Measurements from ENCODE around the gene BMPER. TPM values are rescaled to one million over a fixed set of nuclear protein-coding genes. Genes with fewer than 3 reads are reported as not detected.

Gene BMPER
- total and polyA plus RNA-seq, 2 experiments from 2014 or later = 40.5 to 97.3 TPM

DNA sequence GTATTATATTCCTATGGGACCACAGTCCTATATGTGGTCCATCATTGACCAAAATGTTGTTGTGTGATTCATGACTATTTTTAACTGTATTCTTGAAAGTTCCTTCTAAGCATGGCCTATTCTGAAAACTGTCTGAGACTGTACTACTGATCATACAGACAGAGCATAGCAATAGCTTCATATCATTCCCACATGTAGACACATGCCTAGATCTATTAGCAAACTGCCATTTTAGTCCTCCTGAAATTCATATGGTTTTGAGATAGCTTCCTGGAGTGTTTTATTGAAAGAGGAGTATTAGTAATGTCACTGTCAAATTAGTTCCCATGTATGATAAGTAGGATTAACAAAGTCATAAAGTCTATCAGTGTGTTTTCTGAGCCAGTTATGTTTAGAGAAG, 157.5 kb downstream of the BMPER start:
- TF ChIP-seq EZH2 (IDR thresholded peaks at IDR 0.05; ENCODE audit: insufficient read depth, poor library complexity, severe bottlenecking) (no peak), EZH2phosphoT487 (IDR thresholded peaks at IDR 0.05; ENCODE audit: insufficient read depth, low read depth) (no peak)
- Histone ChIP-seq H3K27ac (peak overlapping the region; percentile 86), H3K4me3 (no peak overlapping the region), H2AFZ (no peak overlapping the region), H3K4me1 (ENCODE audit: insufficient read depth) (peaks cover 47% of the 10 kb centered on the region), H3K4me2 (ENCODE audit: unreplicated experiment) (no peak overlapping the region), H3F3A (ENCODE audit: insufficient read depth) (peaks cover 55% of the 10 kb centered on the region), H3K9me2 (ENCODE audit: insufficient read depth) (no peaks in the 10 kb centered on the region), H4K20me1 (ENCODE audit: insufficient read depth) (no peaks in the 10 kb centered on the region), H3K79me2 (ENCODE audit: insufficient read depth) (no peaks in the 10 kb centered on the region), H3K36me3 (ENCODE audit: low read depth) (peaks cover 54% of the 10 kb centered on the region), H3K9ac (no peak overlapping the region), H3K9me3 (ENCODE audit: low read depth) (no peaks in the 10 kb centered on the region), H3K27me3 (replicated peaks; ENCODE audit: insufficient read depth) (no peaks in the 10 kb centered on the region)
- no peak for DNase-seq
- in situ Hi-C loops (cut with MboI) = no loop called here

DNA sequence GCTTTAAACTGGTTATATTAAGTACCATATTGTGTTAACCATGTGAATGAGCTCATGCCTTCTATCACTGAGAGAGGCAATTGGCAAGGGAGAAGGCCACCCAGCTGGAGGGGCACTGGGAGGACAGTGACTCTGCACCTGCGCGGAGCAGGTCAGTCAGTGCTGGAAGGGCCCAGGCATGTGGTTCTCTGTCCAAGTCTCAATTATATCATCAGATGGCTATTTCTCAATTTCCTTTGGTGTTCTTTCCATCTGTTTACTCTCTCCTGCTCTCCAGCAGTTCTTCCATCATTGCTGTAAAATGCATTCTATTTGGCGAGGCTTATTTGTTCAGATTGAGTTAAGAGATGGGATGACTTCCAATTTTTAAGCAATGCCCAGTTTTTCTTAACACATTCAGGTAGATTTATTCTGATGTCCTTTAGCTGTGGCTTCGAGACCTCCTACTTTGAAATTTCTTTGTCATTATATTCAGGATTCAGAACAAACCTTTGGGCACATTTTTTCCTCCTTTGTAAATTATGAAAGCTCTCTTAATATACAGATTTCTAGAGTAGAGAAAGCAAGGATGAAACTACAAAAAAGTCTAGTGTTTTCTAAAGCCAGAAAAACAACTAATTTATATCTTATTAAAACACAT, 159.3 kb downstream of the BMPER start:
- Histone ChIP-seq H2AFZ (no peak overlapping the region), H4K20me1 (ENCODE audit: insufficient read depth) (no peaks in the 10 kb centered on the region), H3K4me1 (ENCODE audit: insufficient read depth) (peaks cover 33% of the 10 kb centered on the region), H3K27me3 (replicated peaks; ENCODE audit: insufficient read depth) (no peaks in the 10 kb centered on the region), H3K9me3 (ENCODE audit: low read depth) (no peaks in the 10 kb centered on the region), H3K27ac (no peak overlapping the region), H3K36me3 (ENCODE audit: low read depth) (peaks cover 54% of the 10 kb centered on the region), H3K79me2 (ENCODE audit: insufficient read depth) (no peaks in the 10 kb centered on the region), H3K9ac (no peak overlapping the region), H3F3A (ENCODE audit: insufficient read depth) (peaks cover 46% of the 10 kb centered on the region), H3K4me3 (no peak overlapping the region), H3K4me2 (ENCODE audit: unreplicated experiment) (no peak overlapping the region), H3K9me2 (ENCODE audit: insufficient read depth) (no peaks in the 10 kb centered on the region)
- no peak for DNase-seq
- no peak for TF ChIP-seq EZH2phosphoT487 (IDR thresholded peaks at IDR 0.05; ENCODE audit: insufficient read depth, low read depth)
- no peak for TF ChIP-seq EZH2 (IDR thresholded peaks at IDR 0.05; ENCODE audit: insufficient read depth, poor library complexity, severe bottlenecking)
- in situ Hi-C loops (cut with MboI) = no loop called here
- WGBS, 2 experiments (ENCODE audit: low coverage in 1 of 2, low lambda C conversion rate in 2 of 2, missing lambda C conversion rate in 2 of 2) = 94 to 97% methylated on average over 4 of the region's 4 CpGs

DNA sequence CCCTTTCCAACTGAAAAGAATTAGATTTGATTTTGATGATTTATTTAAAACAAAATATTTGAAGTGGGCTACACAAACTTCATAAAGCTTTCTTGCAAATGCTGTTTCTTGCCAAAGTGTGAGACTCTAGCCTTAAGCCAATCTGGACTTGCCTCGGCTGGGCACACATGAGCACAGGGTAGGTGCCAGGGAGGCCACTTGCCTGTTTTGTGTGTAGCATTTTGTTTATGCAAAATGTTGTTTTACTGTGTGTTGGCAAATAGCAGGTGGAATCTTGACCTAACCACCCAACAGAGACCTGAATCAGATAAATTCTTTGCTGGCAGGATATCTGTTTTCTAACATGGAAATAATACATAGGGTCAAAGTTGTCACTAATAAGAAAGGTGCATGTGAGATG, 161.1 kb downstream of the BMPER start:
- H3K4me3 ChIP-seq = no peak overlapping the region
- H3K79me2 ChIP-seq (ENCODE audit: insufficient read depth) = no peaks in the 10 kb centered on the region
- no peaks in the 10 kb centered on the region for H3K9me2 ChIP-seq (ENCODE audit: insufficient read depth)
- peaks cover 34% of the 10 kb centered on the region for H3K4me1 ChIP-seq (ENCODE audit: insufficient read depth)
- H3K36me3 ChIP-seq (ENCODE audit: low read depth) = peaks cover 61% of the 10 kb centered on the region
- H3F3A ChIP-seq (ENCODE audit: insufficient read depth) = peaks cover 46% of the 10 kb centered on the region
- H4K20me1 ChIP-seq (ENCODE audit: insufficient read depth) = no peaks in the 10 kb centered on the region
- H3K9me3 ChIP-seq (ENCODE audit: low read depth) = no peaks in the 10 kb centered on the region
- TF ChIP-seq EZH2phosphoT487 (IDR thresholded peaks at IDR 0.05; ENCODE audit: insufficient read depth, low read depth) (no peak), EZH2 (IDR thresholded peaks at IDR 0.05; ENCODE audit: insufficient read depth, poor library complexity, severe bottlenecking) (no peak)
- H2AFZ ChIP-seq = no peak overlapping the region
- H3K27me3 ChIP-seq (replicated peaks; ENCODE audit: insufficient read depth) = no peaks in the 10 kb centered on the region
- H3K4me2 ChIP-seq (ENCODE audit: unreplicated experiment) = no peak overlapping the region
- 97 to 100% methylated on average over 1 of the region's 1 CpG for WGBS, 2 experiments (ENCODE audit: low coverage in 1 of 2, low lambda C conversion rate in 2 of 2, missing lambda C conversion rate in 2 of 2)
- no peak overlapping the region for H3K27ac ChIP-seq
- no peak for DNase-seq
- in situ Hi-C loops (cut with MboI) = no loop called here
- no peak overlapping the region for H3K9ac ChIP-seq

DNA sequence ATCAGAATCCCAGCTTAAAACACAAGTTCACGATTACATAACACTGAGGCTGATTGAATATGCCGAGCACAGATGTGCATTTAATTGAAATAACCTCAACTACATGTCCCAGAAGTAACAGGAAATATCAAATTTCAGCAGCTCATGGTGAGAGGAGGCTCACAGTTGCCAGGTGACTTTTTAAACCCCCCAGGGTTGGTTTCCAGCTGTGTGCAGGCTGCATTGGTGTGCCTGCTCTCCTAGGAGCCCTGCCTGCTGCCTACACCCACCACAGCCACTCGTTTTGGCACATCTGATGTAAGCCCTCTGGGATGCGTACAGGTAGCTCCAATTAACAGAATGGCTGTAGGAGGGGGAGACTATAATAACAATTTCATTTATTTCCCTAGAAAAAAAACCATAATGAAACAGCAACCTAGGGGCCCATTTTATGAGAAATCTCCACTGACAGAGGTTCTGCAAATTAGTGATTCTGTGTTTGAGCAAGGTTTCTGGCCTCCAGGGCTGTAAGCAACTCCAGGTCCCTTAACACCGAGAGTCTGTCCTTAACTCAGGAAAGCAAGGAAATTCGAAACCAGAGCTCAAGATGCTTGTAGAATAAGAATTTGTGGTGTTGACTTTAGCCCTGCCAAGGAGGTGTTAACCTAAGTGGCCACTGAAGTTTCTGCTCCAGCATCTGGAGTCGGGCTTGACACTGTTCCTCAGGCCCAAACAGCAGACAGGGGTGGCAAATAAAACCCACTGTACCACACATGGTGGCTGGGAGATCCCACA, 161.9 kb downstream of the BMPER start:
- peaks cover 29% of the 10 kb centered on the region for H3K4me1 ChIP-seq (ENCODE audit: insufficient read depth)
- no peaks in the 10 kb centered on the region for H3K9me2 ChIP-seq (ENCODE audit: insufficient read depth)
- H2AFZ ChIP-seq = no peak overlapping the region
- no peak overlapping the region for H3K27ac ChIP-seq
- no peak overlapping the region for H3K4me2 ChIP-seq (ENCODE audit: unreplicated experiment)
- no peak overlapping the region for H3K4me3 ChIP-seq
- no peaks in the 10 kb centered on the region for H3K9me3 ChIP-seq (ENCODE audit: low read depth)
- in situ Hi-C loops (cut with MboI) = no loop called here
- no peak for DNase-seq
- peaks cover 58% of the 10 kb centered on the region for H3K36me3 ChIP-seq (ENCODE audit: low read depth)
- H3K9ac ChIP-seq = no peak overlapping the region
- peaks cover 44% of the 10 kb centered on the region for H3F3A ChIP-seq (ENCODE audit: insufficient read depth)
- WGBS, 2 experiments (ENCODE audit: low coverage in 1 of 2, low lambda C conversion rate in 2 of 2, missing lambda C conversion rate in 2 of 2) = 95 to 97% methylated on average over 7 of the region's 7 CpGs
- TF ChIP-seq EZH2 (IDR thresholded peaks at IDR 0.05; ENCODE audit: insufficient read depth, poor library complexity, severe bottlenecking) (no peak), EZH2phosphoT487 (IDR thresholded peaks at IDR 0.05; ENCODE audit: insufficient read depth, low read depth) (no peak)
- no peaks in the 10 kb centered on the region for H4K20me1 ChIP-seq (ENCODE audit: insufficient read depth)
- no peaks in the 10 kb centered on the region for H3K79me2 ChIP-seq (ENCODE audit: insufficient read depth)
- no peaks in the 10 kb centered on the region for H3K27me3 ChIP-seq (replicated peaks; ENCODE audit: insufficient read depth)
